ENCODE measurements around the gene SLC38A10.

DNA sequence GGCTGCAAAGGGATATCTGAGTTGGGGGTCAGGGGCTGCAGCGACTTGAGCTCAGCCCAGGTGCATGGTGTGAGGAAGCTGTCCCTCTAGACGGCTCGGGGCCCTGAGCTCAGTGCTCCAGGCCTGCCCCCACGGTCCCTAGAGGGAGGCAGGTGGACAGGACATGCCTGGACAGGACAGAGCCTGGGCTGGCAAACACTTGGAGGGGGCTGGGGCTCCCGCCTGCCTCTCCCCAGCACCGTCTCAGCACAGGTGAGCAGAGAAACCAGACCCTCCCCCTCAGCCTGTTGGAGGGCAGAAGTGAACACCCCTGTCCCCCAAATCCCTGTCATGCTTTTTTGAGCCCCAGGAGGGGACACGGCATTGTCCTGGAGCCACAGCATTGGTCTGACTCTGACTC, 11.4 kb upstream of the SLC38A10 start:
- TF ChIP-seq, protein P1, sequence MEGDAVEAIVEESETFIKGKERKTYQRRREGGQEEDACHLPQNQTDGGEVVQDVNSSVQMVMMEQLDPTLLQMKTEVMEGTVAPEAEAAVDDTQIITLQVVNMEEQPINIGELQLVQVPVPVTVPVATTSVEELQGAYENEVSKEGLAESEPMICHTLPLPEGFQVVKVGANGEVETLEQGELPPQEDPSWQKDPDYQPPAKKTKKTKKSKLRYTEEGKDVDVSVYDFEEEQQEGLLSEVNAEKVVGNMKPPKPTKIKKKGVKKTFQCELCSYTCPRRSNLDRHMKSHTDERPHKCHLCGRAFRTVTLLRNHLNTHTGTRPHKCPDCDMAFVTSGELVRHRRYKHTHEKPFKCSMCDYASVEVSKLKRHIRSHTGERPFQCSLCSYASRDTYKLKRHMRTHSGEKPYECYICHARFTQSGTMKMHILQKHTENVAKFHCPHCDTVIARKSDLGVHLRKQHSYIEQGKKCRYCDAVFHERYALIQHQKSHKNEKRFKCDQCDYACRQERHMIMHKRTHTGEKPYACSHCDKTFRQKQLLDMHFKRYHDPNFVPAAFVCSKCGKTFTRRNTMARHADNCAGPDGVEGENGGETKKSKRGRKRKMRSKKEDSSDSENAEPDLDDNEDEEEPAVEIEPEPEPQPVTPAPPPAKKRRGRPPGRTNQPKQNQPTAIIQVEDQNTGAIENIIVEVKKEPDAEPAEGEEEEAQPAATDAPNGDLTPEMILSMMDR (IDR thresholded peaks at IDR 0.05; ENCODE audit: low read length) = no peak
- TF ChIP-seq EZH2 (IDR thresholded peaks at IDR 0.05; ENCODE audit: borderline replicate concordance, low read length) = no peak

Measured in OCI-LY1 (cell line).